ENCODE data around the gene FAM118A. TPM values are rescaled to one million over a fixed set of nuclear protein-coding genes. Genes with fewer than 3 reads are reported as not detected.

The FAM118A gene
- polyA plus RNA-seq, 1 donor (not counting 4 experiments of a cell fraction or from before 2014, with no cell fraction given): 31.1 TPM

DNA sequence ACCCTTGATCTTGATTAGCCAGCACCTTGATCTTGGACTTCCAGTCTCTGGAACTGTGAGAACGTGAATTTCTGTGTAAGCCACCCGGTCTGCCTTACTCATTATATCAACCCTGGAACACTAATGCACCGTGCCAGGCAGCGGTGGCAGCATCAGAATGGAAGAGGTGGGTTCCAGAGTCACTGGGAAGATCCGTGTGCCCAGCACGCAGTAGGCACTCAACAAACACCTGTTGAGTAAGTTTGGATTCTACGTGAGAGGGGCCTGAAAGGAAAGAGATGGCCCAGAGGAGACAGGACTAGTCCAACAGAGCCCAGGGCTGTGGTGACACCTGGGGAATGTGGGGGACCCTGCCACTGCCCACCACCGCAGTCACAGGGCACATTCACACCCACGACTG lies 31.6 kb upstream of the FAM118A start:
- Histone ChIP-seq H3K36me3 (ENCODE audit: control insufficient read depth in 2 of 2, extremely low read depth in 1 of 2, insufficient read depth in 2 of 2, low read length in 2 of 2) (no peaks in the 10 kb centered on the region), H3K27me3 (ENCODE audit: control insufficient read depth, extremely low read depth, insufficient read depth, low read length) (no peaks in the 10 kb centered on the region), H3K9me1 (ENCODE audit: control insufficient read depth, extremely low read depth, insufficient read depth, low read length) (no peaks in the 10 kb centered on the region), H3K4me2 (ENCODE audit: control insufficient read depth, extremely low read depth, insufficient read depth, low read depth, low read length) (no peak overlapping the region), H3K4me1 (ENCODE audit: control insufficient read depth, extremely low read depth, insufficient read depth, low read length) (peaks cover 2% of the 10 kb centered on the region), H3K4me3 (ENCODE audit: control insufficient read depth in 2 of 3, extremely low read depth in 1 of 3, insufficient read depth in 2 of 3, low read depth in 1 of 3, low read length in 3 of 3) (no peak overlapping the region), H3K79me2 (ENCODE audit: control insufficient read depth, insufficient read depth, low read length) (no peaks in the 10 kb centered on the region), H3K9me3 (ENCODE audit: control insufficient read depth, low read depth, low read length) (no peaks in the 10 kb centered on the region), H3K27ac (ENCODE audit: control insufficient read depth, insufficient read depth, low read length) (no peak overlapping the region), H4K20me1 (ENCODE audit: control insufficient read depth, extremely low read depth, insufficient read depth, low read length) (no peaks in the 10 kb centered on the region), H3K9ac (ENCODE audit: control insufficient read depth, extremely low read depth, insufficient read depth, low read length) (no peak overlapping the region), H2AFZ (ENCODE audit: control insufficient read depth, low read length) (no peak overlapping the region)
- DNase-seq (ENCODE audit: low read depth, low spot score): no peak
- TF ChIP-seq EZH2 (IDR thresholded peaks at IDR 0.05; ENCODE audit: low read length) (no peak), CTCF (optimal IDR thresholded peaks at IDR 0.05 in 1 of 3, IDR thresholded peaks at IDR 0.05 in 1 of 3, conservative IDR thresholded peaks at IDR 0.05 in 1 of 3; ENCODE audit: extremely low read depth in 1 of 3, insufficient read depth in 2 of 3, low read length in 3 of 3) (no peak)
- no peak for FAIRE-seq
- dilution Hi-C loops (cut with MboI; ENCODE audit: extremely low pct_ligation_motif_present, low sequenced_read_pairs): no loop called here

DNA sequence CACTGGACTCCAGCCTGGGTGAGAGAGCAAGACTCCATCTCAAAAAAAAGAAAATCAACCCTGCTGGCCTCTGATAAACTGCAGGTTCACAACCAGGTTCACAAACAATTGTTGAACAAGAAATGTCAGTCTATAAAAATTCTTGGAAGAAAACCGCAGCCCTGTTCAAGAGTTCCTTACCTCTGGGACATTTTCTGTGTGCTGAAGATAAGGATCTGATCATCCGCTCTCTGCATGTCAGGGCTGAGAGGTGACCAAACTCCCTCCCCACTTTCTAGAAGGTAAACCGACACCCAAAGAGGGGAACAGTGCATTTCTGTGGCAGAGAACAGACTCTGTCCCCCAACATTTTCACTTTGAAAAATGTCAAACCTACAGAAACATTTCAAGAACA lies 29.1 kb upstream of the FAM118A start:
- H3K36me3 ChIP-seq (ENCODE audit: control insufficient read depth in 2 of 2, extremely low read depth in 1 of 2, insufficient read depth in 2 of 2, low read length in 2 of 2): no peaks in the 10 kb centered on the region
- H2AFZ ChIP-seq (ENCODE audit: control insufficient read depth, low read length): no peak overlapping the region
- DNase-seq (ENCODE audit: low read depth, low spot score) (no peak), FAIRE-seq (no peak)
- no peak overlapping the region for H3K27ac ChIP-seq (ENCODE audit: control insufficient read depth, insufficient read depth, low read length)
- no peak overlapping the region for H3K9ac ChIP-seq (ENCODE audit: control insufficient read depth, extremely low read depth, insufficient read depth, low read length)
- H4K20me1 ChIP-seq (ENCODE audit: control insufficient read depth, extremely low read depth, insufficient read depth, low read length): no peaks in the 10 kb centered on the region
- TF ChIP-seq CTCF (optimal IDR thresholded peaks at IDR 0.05 in 1 of 3, IDR thresholded peaks at IDR 0.05 in 1 of 3, conservative IDR thresholded peaks at IDR 0.05 in 1 of 3; ENCODE audit: extremely low read depth in 1 of 3, insufficient read depth in 2 of 3, low read length in 3 of 3) (no peak), EZH2 (IDR thresholded peaks at IDR 0.05; ENCODE audit: low read length) (no peak)
- dilution Hi-C loops (cut with MboI; ENCODE audit: extremely low pct_ligation_motif_present, low sequenced_read_pairs): no loop called here
- H3K4me2 ChIP-seq (ENCODE audit: control insufficient read depth, extremely low read depth, insufficient read depth, low read depth, low read length): no peak overlapping the region
- peaks cover 17% of the 10 kb centered on the region for H3K27me3 ChIP-seq (ENCODE audit: control insufficient read depth, extremely low read depth, insufficient read depth, low read length)
- peaks cover 2% of the 10 kb centered on the region for H3K4me1 ChIP-seq (ENCODE audit: control insufficient read depth, extremely low read depth, insufficient read depth, low read length)
- H3K9me1 ChIP-seq (ENCODE audit: control insufficient read depth, extremely low read depth, insufficient read depth, low read length): no peaks in the 10 kb centered on the region
- no peaks in the 10 kb centered on the region for H3K79me2 ChIP-seq (ENCODE audit: control insufficient read depth, insufficient read depth, low read length)
- no peak overlapping the region for H3K4me3 ChIP-seq (ENCODE audit: control insufficient read depth in 2 of 3, extremely low read depth in 1 of 3, insufficient read depth in 2 of 3, low read depth in 1 of 3, low read length in 3 of 3)
- no peaks in the 10 kb centered on the region for H3K9me3 ChIP-seq (ENCODE audit: control insufficient read depth, low read depth, low read length)

Data from keratinocyte (primary cell).